Measurements from ENCODE around the gene NUDT16L1. TPM values are rescaled to one million over a fixed set of nuclear protein-coding genes. Genes with fewer than 3 reads are reported as not detected.

NUDT16L1 gene
- total and polyA plus RNA-seq, 2 of the 8 experiments (the other 6 are each of a cell fraction or from before 2014, with no cell fraction given): 34.8 to 77.3 TPM

DNA sequence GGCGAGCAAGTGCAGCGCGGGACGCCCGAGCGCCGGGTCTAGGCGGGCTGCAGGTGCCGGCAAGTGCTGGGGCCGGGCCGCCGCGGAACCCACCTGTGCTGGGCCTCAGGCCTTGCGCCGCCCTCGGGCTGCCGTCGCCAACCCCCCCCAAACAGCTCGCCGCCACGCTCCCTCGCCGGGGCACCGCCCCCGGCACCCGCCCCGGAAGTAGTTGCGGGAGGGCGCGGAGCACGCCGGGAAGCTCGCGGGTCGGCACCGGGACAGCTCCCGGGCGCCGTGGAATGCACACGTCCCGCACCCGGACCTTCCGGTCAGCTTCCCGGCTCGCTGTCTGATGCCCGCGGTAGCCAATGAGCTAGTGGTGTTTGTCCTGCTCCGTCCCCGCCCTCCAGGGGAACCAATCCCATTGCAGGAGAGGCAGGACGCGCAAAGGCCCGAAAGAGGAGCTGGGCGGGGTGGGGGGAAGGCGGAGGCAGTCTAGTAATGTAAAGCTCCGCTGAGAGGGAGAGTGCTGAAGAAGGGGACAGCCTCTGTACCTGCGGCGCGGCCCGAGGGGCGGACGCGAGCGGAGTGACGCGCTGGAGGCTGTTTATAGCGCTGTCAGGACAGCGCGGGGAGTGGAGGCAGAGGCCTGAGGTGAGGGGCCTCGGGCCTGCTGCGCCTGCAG, 40.8 kb downstream of the NUDT16L1 start, which contains the start of the genes ANKS3 and DNAAF8:
TSS of gene ANKS3 (minus strand) at position 209 of the 667 bp plus-strand sequence. CDS start 4,122 bp downstream, outside the sequence.
TSS of gene DNAAF8 (plus strand) at position 475 of the 667 bp plus-strand sequence. CDS start 1,978 bp downstream, outside the sequence.
- H3K56ac ChIP-seq (replicated peaks; ENCODE audit: insufficient read length, low read depth, low read length): peak within 1 kb of the TSS; percentile 62
- H3K9ac ChIP-seq (replicated peaks in 1 of 4; ENCODE audit: extremely low read depth in 1 of 4, low read depth in 3 of 4, low read length in 3 of 4): peak within 1 kb of the TSS; percentile 68 to 82 (median 78)
- CTCF ChIA-PET (ENCODE audit: partially characterized antibody): interaction anchor here (0.7 to 2.3 kb wide), 11 partner anchors 10 to 222 kb away, joined by 3 to 9 read pairs (median 3); partner anchors contain the start of gene NUDT16L1
- POLR2A ChIA-PET (ENCODE audit: partially characterized antibody): interaction anchor here (0.7 to 5.0 kb wide), 19 partner anchors 9 to 202 kb away, joined by 3 to 30 read pairs (median 5); partner anchors contain the start of genes GLYR1, NUDT16L1, ROGDI and UBN1
- peak within 1 kb of the TSS; percentile 69 for H4K8ac ChIP-seq (ENCODE audit: extremely low read depth, insufficient read depth, low read length)
- H3K9me3 ChIP-seq (ENCODE audit: insufficient read depth in 2 of 2, low read depth in 1 of 2, low read length in 1 of 2): no peaks in the 10 kb centered on the region
- peak within 1 kb of the TSS; percentile 71 for H3K18ac ChIP-seq (ENCODE audit: extremely low read depth, low read length)
- peaks cover 5% of the 10 kb centered on the region; the same call in 1 of the 2 replicates for H3K79me1 ChIP-seq (ENCODE audit: low read depth, low read length)
- no peak within 1 kb of the TSS for H2BK12ac ChIP-seq (ENCODE audit: low read depth, low read length)
- H3K36me3 ChIP-seq (ENCODE audit: control insufficient read depth in 2 of 4, insufficient read depth in 4 of 4, low read length in 3 of 4): peaks cover 3 to 11% (median 4%) of the 10 kb centered on the region in 4 experiments; a peak in 6 of 8 replicates
- no peak within 1 kb of the TSS for H2BK20ac ChIP-seq (ENCODE audit: low read length)
- FAIRE-seq (peak; percentile 36), DNase-seq (ENCODE audit: low read depth in 1 of 2, low spot score in 2 of 2) (peak; percentile 87 to 89)
- no peak within 1 kb of the TSS for H2AK5ac ChIP-seq (ENCODE audit: low read depth, low read length)
- peak within 1 kb of the TSS; percentile 54 for H3K4ac ChIP-seq (replicated peaks; ENCODE audit: insufficient read length, low read depth, low read length)
- peak within 1 kb of the TSS; percentile 59; the same call in 1 of the 2 replicates for H3K27ac ChIP-seq (ENCODE audit: low read depth, low read length)
- no peak within 1 kb of the TSS for H4K91ac ChIP-seq (replicated peaks; ENCODE audit: insufficient read length, low read length)
- 1% methylated on average over 61 of the region's 70 CpGs; no CpG with 5 or more reads in 1 of the 2 experiments for WGBS, 2 experiments (ENCODE audit: extremely low coverage in 1 of 2, insufficient coverage in 1 of 2, insufficient read length in 1 of 2, insufficient replicate concordance in 2 of 2, low coverage in 1 of 2, low lambda C conversion rate in 2 of 2, missing lambda C conversion rate in 1 of 2)
- H4K5ac ChIP-seq (ENCODE audit: insufficient read length, low read depth, low read length): peak within 1 kb of the TSS; percentile 85
- H4K20me1 ChIP-seq (replicated peaks in 1 of 2; ENCODE audit: control insufficient read depth in 1 of 2, insufficient read depth in 2 of 2, low read length in 2 of 2): peaks cover 0 to 2% of the 10 kb centered on the region in 2 experiments
- H3K23ac ChIP-seq (ENCODE audit: insufficient read length): no peak within 1 kb of the TSS
- peak within 1 kb of the TSS; percentile 71; the same call in 1 of the 2 replicates for H2BK5ac ChIP-seq (ENCODE audit: low read depth, low read length)
- H3K23me2 ChIP-seq (ENCODE audit: low read depth, low read length): peaks cover 10% of the 10 kb centered on the region; the same call in 1 of the 2 replicates
- peak within 1 kb of the TSS; percentile 85 to 92 for H3K4me2 ChIP-seq (ENCODE audit: insufficient read depth in 1 of 2, low read depth in 2 of 2, low read length in 2 of 2)
- H3K4me1 ChIP-seq (replicated peaks in 1 of 4; ENCODE audit: control insufficient read depth in 3 of 4, insufficient read depth in 4 of 4, low read length in 3 of 4): peaks cover 0 to 4% (median 0%) of the 10 kb centered on the region in 4 experiments; a peak in 2 of 7 replicates
- no peak within 1 kb of the TSS for H3K14ac ChIP-seq (ENCODE audit: insufficient read length)
- peaks cover 4 to 26% of the 10 kb centered on the region in 2 experiments; a peak in 3 of 4 replicates for H3K79me2 ChIP-seq (ENCODE audit: control insufficient read depth in 1 of 2, insufficient read depth in 2 of 2, low read length in 2 of 2)
- no peak within 1 kb of the TSS for H2BK15ac ChIP-seq (ENCODE audit: low read length)
- peak within 1 kb of the TSS; percentile 95 for H2AFZ ChIP-seq (ENCODE audit: low read length)
- peak within 1 kb of the TSS; percentile 59 to 97 (median 92) for H3K4me3 ChIP-seq (ENCODE audit: extremely low read depth in 1 of 4, insufficient read depth in 2 of 4, low read depth in 3 of 4, low read length in 4 of 4)
- peaks cover 0 to 4% (median under 1%) of the 10 kb centered on the region in 4 experiments; a peak in 2 of 7 replicates for H3K27me3 ChIP-seq (replicated peaks in 1 of 4; ENCODE audit: control insufficient read depth in 3 of 4, extremely low read depth in 1 of 4, insufficient read depth in 3 of 4, low read length in 3 of 4)
- no peak within 1 kb of the TSS for H2BK120ac ChIP-seq (replicated peaks; ENCODE audit: low read depth, low read length)
- peak; percentile 14 to 34; a peak in 2 of 3 replicates for TF ChIP-seq EP300 (IDR thresholded peaks at IDR 0.05; ENCODE audit: borderline replicate concordance in 1 of 2, low read depth in 2 of 2, low read length in 2 of 2)
- TF ChIP-seq PHF8 (conservative IDR thresholded peaks at IDR 0.05; ENCODE audit: low read depth, low read length): peak; percentile 73
- peak in 1 of 2 experiments; percentile 42; a peak in 2 of 3 replicates for TF ChIP-seq POLR2A (IDR thresholded peaks at IDR 0.05; ENCODE audit: control extremely low read depth in 1 of 2, low read depth in 2 of 2, low read length in 2 of 2)
- peak; percentile 59 for TF ChIP-seq SP1 (IDR thresholded peaks at IDR 0.05; ENCODE audit: low read depth, low read length)
- no peak for TF ChIP-seq BCL11A (IDR thresholded peaks at IDR 0.05; ENCODE audit: low read depth in 2 of 2, low read length in 2 of 2)
- no peak for TF ChIP-seq KDM1A (IDR thresholded peaks at IDR 0.05; ENCODE audit: borderline replicate concordance, low read length)
- TF ChIP-seq JUND (IDR thresholded peaks at IDR 0.05; ENCODE audit: low read length): no peak
- no peak for TF ChIP-seq CHD1 (IDR thresholded peaks at IDR 0.05; ENCODE audit: low read depth, low read length)
- no peak for TF ChIP-seq NRF1 (IDR thresholded peaks at IDR 0.05; ENCODE audit: low read depth, low read length)
- no peak for TF ChIP-seq CBX5 (IDR thresholded peaks at IDR 0.05; ENCODE audit: low read depth, low read length)
- TF ChIP-seq, protein P1, sequence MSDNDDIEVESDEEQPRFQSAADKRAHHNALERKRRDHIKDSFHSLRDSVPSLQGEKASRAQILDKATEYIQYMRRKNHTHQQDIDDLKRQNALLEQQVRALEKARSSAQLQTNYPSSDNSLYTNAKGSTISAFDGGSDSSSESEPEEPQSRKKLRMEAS (IDR thresholded peaks at IDR 0.05): peak; percentile 74
- TF ChIP-seq CREB1 (IDR thresholded peaks at IDR 0.05): peak; percentile 21; the same call in 1 of the 2 replicates

Data from H1 (cell line).